ENCODE results near the gene ZNF705A. TPM values are rescaled to one million over a fixed set of nuclear protein-coding genes. Genes with fewer than 3 reads are reported as not detected.
A peak's percentile ranks its signal among the peaks of the same experiment; 100 is the strongest.
"Not testable (repeated sequence)": the region's sequence is repeated elsewhere in the genome, so short reads cannot be mapped to it uniquely, and the experiment has no call there.

The ZNF705A gene
- 0.08 TPM for total RNA-seq (2013)
- polyA plus RNA-seq (not detected), polyA minus RNA-seq (not detected in 2 replicates), total RNA-seq (0 to 0.75 (median 0.33) reads per million in 11 experiments)

GRCh38 chr12:8156845-8157244 lies at the start of gene ZNF705A:
Gene ZNF705A, plus strand, starts transcription at chr12:8157015. Its CDS starts 15,611 bp downstream, at chr12:8172626.
- no peak for TF ChIP-seq CTCF (IDR thresholded peaks at IDR 0.05)
- H3K4me1 Mint-ChIP-seq, result peaks cover 52% of the 10 kb centered on the region
- peak within 1 kb of the TSS in 1 of 3 experiments; percentile 51 for H3K4me3 ChIP-seq (replicated peaks in 1 of 3; ENCODE audit: low read depth in 2 of 3, low read length in 3 of 3)
- no peaks in the 10 kb centered on the region for H3K27me3 ChIP-seq (ENCODE audit: control insufficient read depth in 2 of 2, insufficient read depth in 2 of 2, low read length in 2 of 2)
- H3K9ac ChIP-seq (ENCODE audit: insufficient read depth, low read length, poor library complexity, severe bottlenecking), result peak within 1 kb of the TSS; percentile 46
- peaks cover 0 to 3% of the 10 kb centered on the region in 2 donors for H3K36me3 Mint-ChIP-seq
- peak within 1 kb of the TSS; percentile 46 for H2AFZ ChIP-seq (ENCODE audit: insufficient read depth, low read depth, low read length, poor library complexity, severe bottlenecking)
- H3K4me1 ChIP-seq (ENCODE audit: control insufficient read depth in 1 of 2, insufficient read depth in 2 of 2, low read length in 2 of 2), result peaks cover 37 to 48% of the 10 kb centered on the region in 2 donors
- WGBS (ENCODE audit: insufficient coverage), result no CpG with 5 or more reads among the region's 3 CpGs
- H3K9me3 ChIP-seq (replicated peaks in 1 of 2; ENCODE audit: control insufficient read depth in 1 of 2, insufficient read depth in 1 of 2, low read length in 2 of 2), result no peaks in the 10 kb centered on the region
- peaks cover 0 to 7% (median 3%) of the 10 kb centered on the region in 7 donors for H3K9me3 Mint-ChIP-seq
- intact Hi-C loops (cut with micrococcal nuclease), result no loop called here
- peak within 1 kb of the TSS; percentile 48 to 92 for H3K27ac ChIP-seq (ENCODE audit: low read depth in 1 of 2, low read length in 2 of 2)
- H3K27me3 Mint-ChIP-seq (ENCODE audit: low read depth in 3 of 3), result no peaks in the 10 kb centered on the region
- H3K4me2 ChIP-seq (replicated peaks; ENCODE audit: extremely low read depth, low read length, poor library complexity, severe bottlenecking), result peak within 1 kb of the TSS; percentile 52
- no peaks in the 10 kb centered on the region for H3K79me2 ChIP-seq (ENCODE audit: insufficient read depth, low read length)
- peak within 1 kb of the TSS; percentile 35 to 83 for H3K4me3 Mint-ChIP-seq
- peak; percentile 76 to 95 (median 95) for DNase-seq
- H4K20me1 ChIP-seq (ENCODE audit: insufficient read depth, low read length), result no peaks in the 10 kb centered on the region
- H3K27ac Mint-ChIP-seq, result peak within 1 kb of the TSS; percentile 97 to 100 (median 98)
- no peaks in the 10 kb centered on the region for H3K36me3 ChIP-seq (replicated peaks in 1 of 2; ENCODE audit: control insufficient read depth in 1 of 2, insufficient read depth in 2 of 2, low read length in 2 of 2)

- Mint-ChIP-seq H3K27ac (peak overlapping the region in 1 of 7 donors; percentile 33), H3K4me3 (peak overlapping the region in 1 of 2 donors; percentile 71), H3K4me1 (peaks cover 4% of the 10 kb centered on the region), H3K9me3 (peaks cover 0 to 8% (median 2%) of the 10 kb centered on the region in 7 donors), H3K27me3 (ENCODE audit: low read depth in 3 of 3) (peaks cover 0 to 2% (median 2%) of the 10 kb centered on the region in 3 donors), H3K36me3 (peaks cover 24 to 29% of the 10 kb centered on the region in 2 donors)
- TF ChIP-seq CTCF (IDR thresholded peaks at IDR 0.05), result peak; percentile 99
- no peak overlapping the region for H3K27ac ChIP-seq (ENCODE audit: low read depth in 1 of 2, low read length in 2 of 2)
- no peaks in the 10 kb centered on the region for H3K79me2 ChIP-seq (ENCODE audit: insufficient read depth, low read length)
- no peak overlapping the region for H3K9ac ChIP-seq (ENCODE audit: insufficient read depth, low read length, poor library complexity, severe bottlenecking)
- peaks cover 0 to 10% of the 10 kb centered on the region in 2 donors for H3K36me3 ChIP-seq (replicated peaks in 1 of 2; ENCODE audit: control insufficient read depth in 1 of 2, insufficient read depth in 2 of 2, low read length in 2 of 2)
- H3K4me3 ChIP-seq (replicated peaks in 1 of 3; ENCODE audit: low read depth in 2 of 3, low read length in 3 of 3), result peak overlapping the region in 1 of 3 experiments; percentile 31
- DNase-seq, result peak; percentile 67 to 78 (median 70)
- peak overlapping the region; percentile 74 for H2AFZ ChIP-seq (ENCODE audit: insufficient read depth, low read depth, low read length, poor library complexity, severe bottlenecking)
- intact Hi-C loops (cut with micrococcal nuclease), result loop anchor here (5.0 to 10.0 kb wide), 2 partner anchors 116 to 118 kb away; partner anchors contain the start of gene FAM90A1 (in 2 of the 2)
- no CpG with 5 or more reads among the region's 3 CpGs for WGBS (ENCODE audit: insufficient coverage)
- peaks cover 0 to 3% of the 10 kb centered on the region in 2 donors for H3K4me1 ChIP-seq (ENCODE audit: control insufficient read depth in 1 of 2, insufficient read depth in 2 of 2, low read length in 2 of 2)
- H3K27me3 ChIP-seq (ENCODE audit: control insufficient read depth in 2 of 2, insufficient read depth in 2 of 2, low read length in 2 of 2), result no peaks in the 10 kb centered on the region
- peak overlapping the region; percentile 43 for H3K4me2 ChIP-seq (replicated peaks; ENCODE audit: extremely low read depth, low read length, poor library complexity, severe bottlenecking)
- no peaks in the 10 kb centered on the region for H4K20me1 ChIP-seq (ENCODE audit: insufficient read depth, low read length)
- H3K9me3 ChIP-seq (replicated peaks in 1 of 2; ENCODE audit: control insufficient read depth in 1 of 2, insufficient read depth in 1 of 2, low read length in 2 of 2), result no peaks in the 10 kb centered on the region
These were observed 47.9 kb upstream of the ZNF705A start for GRCh38 chr12:8108808-8109398.

- not testable (repeated sequence) for H2AFZ ChIP-seq (ENCODE audit: insufficient read depth, low read depth, low read length, poor library complexity, severe bottlenecking); H3K9me3 Mint-ChIP-seq; DNase-seq; H3K4me1 ChIP-seq (ENCODE audit: control insufficient read depth in 1 of 2, insufficient read depth in 2 of 2, low read length in 2 of 2); H3K36me3 ChIP-seq (replicated peaks in 1 of 2; ENCODE audit: control insufficient read depth in 1 of 2, insufficient read depth in 2 of 2, low read length in 2 of 2); H3K27me3 Mint-ChIP-seq (ENCODE audit: low read depth in 3 of 3); H3K27me3 ChIP-seq (ENCODE audit: control insufficient read depth in 2 of 2, insufficient read depth in 2 of 2, low read length in 2 of 2); H3K4me3 ChIP-seq (replicated peaks in 1 of 3; ENCODE audit: low read depth in 2 of 3, low read length in 3 of 3); H3K27ac Mint-ChIP-seq; H4K20me1 ChIP-seq (ENCODE audit: insufficient read depth, low read length); H3K4me2 ChIP-seq (replicated peaks; ENCODE audit: extremely low read depth, low read length, poor library complexity, severe bottlenecking); H3K4me1 Mint-ChIP-seq; H3K79me2 ChIP-seq (ENCODE audit: insufficient read depth, low read length); H3K9me3 ChIP-seq (replicated peaks in 1 of 2; ENCODE audit: control insufficient read depth in 1 of 2, insufficient read depth in 1 of 2, low read length in 2 of 2); H3K9ac ChIP-seq (ENCODE audit: insufficient read depth, low read length, poor library complexity, severe bottlenecking); H3K27ac ChIP-seq (ENCODE audit: low read depth in 1 of 2, low read length in 2 of 2); H3K4me3 Mint-ChIP-seq
- intact Hi-C loops (cut with micrococcal nuclease), result loop anchor here in 1 of 2 donors (10.0 kb wide), 1 partner anchor 52 kb away; no protein-coding TSS in a partner anchor
- H3K36me3 Mint-ChIP-seq, result peaks cover 4 to 11% of the 10 kb centered on the region in 2 donors
- no CpG with 5 or more reads among the region's 4 CpGs for WGBS (ENCODE audit: insufficient coverage)
These were observed 43.7 kb upstream of the ZNF705A start for GRCh38 chr12:8113117-8113516.
